Right ventricle myocardium superior (tissue), 1 donor: ENCODE results near the gene MOBP. TPM values are rescaled to one million over a fixed set of nuclear protein-coding genes. Genes with fewer than 3 reads are reported as not detected.

Source experiments
- ATAC-seq: fragments of 200-7000 bp; cut with Tn5 transposase; one replicate; pipeline ENCODE4 v1.9.1; 2020; ENCODE audit warnings: mild to moderate bottlenecking; ENCODE audit not compliant: poor library complexity
- DNase-seq: peaks from one replicate; pipeline ENCODE4 v3.0.0-alpha.2; 2020
- intact Hi-C: fragments of 100-400 bp; cut with DNase I; formaldehyde crosslinking; loops from one replicate; pipeline ENCODE4 v1.11.2; 2022
- total RNA-seq: library from RNA; stranded (reverse); fragmentation: NEBNext Ultra II Directional; extraction: Animal tissue kit (Norgen Biotek cat#: 25700); gene quantifications from one replicate; pipeline ENCODE4 v1.2.1, GENCODE V29; 2021
- donor health status: DM: no; HTN: yes; CAD: no; lungs with severe emphysema.

The MOBP gene
- total RNA-seq, 1 donor from 2014 or later, result not detected

GRCh38 chr3:39478226-39478625 is 10.7 kb downstream of the MOBP start:
- intact Hi-C loops, result no loop called here
- DNase-seq (no peak), ATAC-seq (no peak)

- ATAC-seq (no peak), DNase-seq (no peak)
- intact Hi-C loops, result no loop called here
Measured at GRCh38 chr3:39479701-39480414, 12.4 kb downstream of the MOBP start.

GRCh38 chr3:39485547-39485946 is 18.1 kb downstream of the MOBP start:
- no peak for DNase-seq
- no peak for ATAC-seq
- intact Hi-C loops, result no loop called here

GRCh38 chr3:39491014-39491413 is 23.5 kb downstream of the MOBP start:
- ATAC-seq, result no peak
- intact Hi-C loops, result no loop called here

GRCh38 chr3:39491733-39492350 is 24.4 kb downstream of the MOBP start:
- ATAC-seq, result no peak
- intact Hi-C loops, result no loop called here
- no peak for DNase-seq

More at GRCh38 chr3:39491014-39491413, 23.5 kb downstream of the MOBP start:
- no peak for DNase-seq

- intact Hi-C loops, result no loop called here
- DNase-seq (no peak), ATAC-seq (no peak)
Measured at GRCh38 chr3:39494781-39495180, 27.3 kb downstream of the MOBP start.

GRCh38 chr3:39497753-39498152 is 30.3 kb downstream of the MOBP start:
- no peak for ATAC-seq
- intact Hi-C loops, result loop anchor here (2.0 kb wide), 1 partner anchor 49 kb away; no protein-coding TSS in a partner anchor

GRCh38 chr3:39499651-39500273 is 32.3 kb downstream of the MOBP start:
- intact Hi-C loops, result loop anchor here (2.0 kb wide), 1 partner anchor 51 kb away; no protein-coding TSS in a partner anchor
- ATAC-seq (no peak), DNase-seq (no peak)

More at GRCh38 chr3:39497753-39498152, 30.3 kb downstream of the MOBP start:
- DNase-seq, result no peak

- DNase-seq, result no peak
- intact Hi-C loops, result no loop called here
- ATAC-seq, result no peak
Measured at GRCh38 chr3:39501059-39501458, 33.6 kb downstream of the MOBP start.

- intact Hi-C loops, result no loop called here
- no peak for ATAC-seq
- no peak for DNase-seq
Measured at GRCh38 chr3:39501968-39502837, 34.7 kb downstream of the MOBP start.

GRCh38 chr3:39502838-39503145 is 35.3 kb downstream of the MOBP start:
- intact Hi-C loops, result no loop called here
- no peak for DNase-seq
- no peak for ATAC-seq

GRCh38 chr3:39505866-39506742 is 38.6 kb downstream of the MOBP start:
- no peak for ATAC-seq

GRCh38 chr3:39506863-39507262 is 39.4 kb downstream of the MOBP start:
- ATAC-seq (no peak), DNase-seq (no peak)
- intact Hi-C loops, result no loop called here

More at GRCh38 chr3:39505866-39506742, 38.6 kb downstream of the MOBP start:
- intact Hi-C loops, result no loop called here
- no peak for DNase-seq

GRCh38 chr3:39513791-39514369 is 46.4 kb downstream of the MOBP start:
- DNase-seq, result no peak
- intact Hi-C loops, result no loop called here
- no peak for ATAC-seq

GRCh38 chr3:39515681-39516441 is 48.4 kb downstream of the MOBP start:
- ATAC-seq, result no peak
- no peak for DNase-seq
- intact Hi-C loops, result no loop called here

GRCh38 chr3:39519103-39519502 is 51.6 kb downstream of the MOBP start:
- intact Hi-C loops, result no loop called here
- no peak for DNase-seq
- ATAC-seq, result no peak
